ENCODE measurements around the gene SNX24.
"Not testable (repeated sequence)": the region's sequence is repeated elsewhere in the genome, so short reads cannot be mapped to it uniquely, and the experiment has no call there.

SNX24 gene, protein sequence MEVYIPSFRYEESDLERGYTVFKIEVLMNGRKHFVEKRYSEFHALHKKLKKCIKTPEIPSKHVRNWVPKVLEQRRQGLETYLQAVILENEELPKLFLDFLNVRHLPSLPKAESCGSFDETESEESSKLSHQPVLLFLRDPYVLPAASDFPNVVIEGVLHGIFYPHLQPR

DNA sequence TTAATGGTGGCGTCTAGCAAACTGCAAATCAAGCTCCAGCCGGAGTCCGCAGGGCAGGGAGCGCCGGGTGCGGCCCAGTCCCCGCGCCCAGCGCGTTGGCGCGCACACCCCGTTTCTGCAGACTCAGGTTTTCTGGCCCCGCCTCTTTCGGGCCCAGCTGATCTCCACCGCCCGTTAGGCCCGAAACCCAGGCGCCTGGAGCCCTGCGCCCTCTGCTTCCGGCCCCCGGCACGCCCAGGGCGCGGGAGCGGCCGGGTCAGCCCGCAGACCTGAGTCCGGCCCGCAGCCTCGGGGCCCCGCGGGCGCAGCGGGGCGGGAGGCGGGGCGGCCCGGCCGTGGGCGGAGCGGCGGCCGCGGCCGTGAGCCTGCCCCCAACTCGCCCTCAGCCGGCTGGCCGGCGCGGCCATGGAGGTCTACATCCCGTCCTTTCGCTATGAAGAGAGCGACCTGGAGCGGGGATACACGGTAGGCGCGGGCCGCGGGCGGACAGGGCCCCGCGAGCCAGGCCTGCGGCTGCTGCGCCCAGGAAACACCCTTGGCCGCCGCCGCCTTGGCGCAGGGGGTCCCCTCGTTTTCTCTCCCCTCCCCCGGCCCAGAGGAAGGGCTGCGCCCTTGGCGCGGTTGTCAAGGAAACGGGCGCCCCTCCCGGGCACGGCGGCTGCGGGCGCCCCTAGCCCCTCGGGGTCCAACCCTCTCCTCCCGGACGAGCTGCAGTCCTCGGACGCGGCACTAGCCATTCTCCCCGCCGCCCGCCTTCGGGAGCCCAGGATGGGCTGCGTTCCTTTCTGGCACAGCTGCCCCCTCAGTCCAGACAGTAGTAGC, at the start of gene SNX24:
TSS of gene SNX24 (plus strand) at position 385 of the 822 bp plus-strand sequence. CDS start at position 406, 21 bp downstream.
- no peak for DNase-seq (ENCODE audit: low read depth)

DNA sequence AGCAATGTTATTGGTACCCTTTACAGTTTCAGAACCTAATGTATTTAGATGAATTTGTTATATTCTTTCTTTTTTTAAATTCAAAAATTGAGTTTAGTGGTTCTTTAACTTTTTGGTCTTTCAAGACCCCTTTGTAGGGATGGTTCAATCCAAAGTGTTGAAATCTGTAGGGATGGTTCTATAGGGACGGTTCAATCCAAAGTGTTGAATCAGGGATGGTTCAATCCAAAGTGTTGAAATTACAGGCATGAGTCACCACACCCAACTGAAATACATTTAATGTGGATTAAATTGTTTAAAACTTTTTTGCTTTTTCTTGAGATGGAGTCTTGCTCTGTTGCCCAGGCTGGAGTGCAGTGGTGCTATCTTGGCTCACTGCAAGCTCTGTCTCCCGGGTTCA, 39.9 kb upstream of the SNX24 start:
- DNase-seq (ENCODE audit: low read depth) = no peak

DNA sequence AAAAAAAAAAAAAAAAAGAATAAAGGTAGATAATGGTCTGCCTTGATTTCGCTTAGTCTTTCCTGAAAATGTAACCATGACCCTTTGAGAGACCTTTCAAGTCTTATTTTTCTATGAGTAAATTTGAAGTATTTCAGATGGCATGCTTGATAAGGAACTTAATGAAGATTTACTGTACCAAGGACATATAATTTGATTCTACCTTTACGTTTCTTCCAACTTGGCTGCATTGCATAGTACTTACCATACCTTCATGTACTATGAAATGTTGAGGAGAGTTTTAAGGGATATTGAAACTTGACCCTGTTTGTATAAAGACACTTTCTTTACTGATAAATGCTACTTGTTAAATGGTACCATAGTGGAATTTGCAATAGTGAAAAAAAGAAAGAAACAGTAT, 35.0 kb upstream of the SNX24 start:
- no peak for DNase-seq (ENCODE audit: low read depth)

DNA sequence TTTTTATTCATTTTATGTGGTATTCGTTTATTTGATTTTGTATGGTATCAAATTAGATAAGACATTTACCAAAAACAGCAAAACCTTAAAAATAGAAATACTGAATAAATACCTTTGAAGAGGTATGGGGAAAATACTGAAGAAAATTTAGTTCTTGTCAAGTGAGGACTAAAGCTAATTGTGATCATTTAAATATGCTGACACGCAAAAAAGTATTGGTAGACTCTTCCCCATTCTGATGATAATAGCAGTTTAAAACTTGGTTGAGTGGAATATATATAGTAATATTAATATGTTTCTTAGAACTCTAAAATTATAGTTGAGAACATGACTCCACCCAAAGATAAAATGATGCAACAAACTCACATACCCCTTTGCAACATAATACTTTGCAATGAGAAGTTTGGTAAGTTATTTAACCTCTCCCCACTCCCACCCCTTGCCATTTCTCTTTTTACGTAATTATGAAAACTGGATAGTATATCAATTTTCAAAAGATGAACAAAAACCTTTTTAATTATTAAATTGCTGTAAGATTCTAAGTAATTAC, 30.1 kb upstream of the SNX24 start:
- no peak for DNase-seq (ENCODE audit: low read depth)

DNA sequence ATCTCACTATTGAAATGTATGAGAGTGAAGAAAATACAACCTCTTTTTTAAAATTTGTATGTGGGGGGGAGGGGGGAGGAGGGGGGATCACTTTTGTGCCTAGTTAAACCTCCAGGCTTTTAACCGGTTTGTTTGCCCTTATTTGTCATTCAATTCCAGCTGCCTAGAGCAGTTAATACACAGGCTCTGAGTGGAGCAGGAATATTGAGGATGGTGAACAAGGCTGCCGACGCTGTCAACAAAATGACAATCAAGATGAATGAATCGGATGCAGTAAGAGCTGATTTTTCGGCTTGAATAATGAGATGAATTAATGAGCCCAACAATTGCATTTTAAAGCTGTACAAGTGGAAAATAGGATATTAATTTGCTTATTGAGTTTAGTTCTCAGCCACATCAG, 28.7 kb upstream of the SNX24 start:
- DNase-seq (ENCODE audit: low read depth) = no peak

DNA sequence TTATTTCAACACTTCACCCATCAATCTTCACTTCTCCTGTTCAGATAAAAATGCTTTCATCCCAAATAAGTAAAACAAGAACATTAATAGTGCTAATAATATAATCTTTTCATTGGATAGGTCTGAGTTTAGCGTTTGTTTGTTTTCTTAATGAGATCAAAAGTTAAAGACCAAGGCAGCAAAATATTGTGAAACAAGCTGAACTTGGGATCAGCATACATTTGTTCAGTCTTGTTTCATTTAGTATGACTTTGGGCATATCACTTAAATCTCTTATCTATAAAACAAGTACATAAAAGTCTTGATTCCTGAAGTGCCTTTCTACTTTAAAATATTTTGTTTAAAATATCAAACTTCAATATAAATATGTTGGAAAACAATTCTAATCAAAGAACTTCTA, 13.4 kb upstream of the SNX24 start:
- DNase-seq (ENCODE audit: low read depth) = no peak

DNA sequence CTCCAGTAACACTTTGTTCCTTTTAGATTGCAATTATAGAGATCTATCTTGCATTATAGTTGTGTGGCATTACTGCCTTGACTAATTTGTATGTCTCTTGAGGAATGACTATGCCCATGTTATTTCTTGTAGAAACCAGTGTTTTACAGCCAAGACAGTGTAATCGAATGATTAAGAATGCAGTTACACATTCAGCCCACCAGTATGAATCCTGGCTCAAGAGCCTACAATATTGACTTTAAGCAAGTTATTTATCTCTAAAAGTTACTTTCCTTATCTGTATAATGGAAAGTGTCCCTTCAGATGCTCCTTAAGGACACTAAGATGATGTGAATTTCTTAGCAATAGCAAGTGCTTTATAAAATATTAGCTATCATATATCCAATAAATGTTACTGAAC, 9.7 kb upstream of the SNX24 start:
- DNase-seq (ENCODE audit: low read depth) = no peak

DNA sequence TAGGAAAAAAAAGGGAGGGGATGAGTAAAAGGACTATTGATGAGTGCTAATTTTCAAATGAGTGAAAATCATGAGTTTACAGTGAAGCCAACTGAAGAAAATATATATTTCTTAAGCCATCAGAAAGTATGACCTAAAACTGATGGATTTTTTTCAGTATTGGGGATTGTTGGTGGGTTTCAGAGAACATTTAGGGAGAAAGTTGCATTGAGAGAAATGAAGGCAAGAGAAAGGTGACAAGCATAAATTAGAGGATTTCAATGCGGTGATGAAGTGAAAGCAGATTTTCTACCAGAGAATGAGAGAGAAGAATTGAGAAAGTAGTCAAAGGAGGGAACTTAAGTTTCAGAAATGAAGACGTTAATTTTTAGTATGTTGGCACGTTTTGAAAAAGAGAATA, 8.5 kb upstream of the SNX24 start:
- DNase-seq (ENCODE audit: low read depth) = no peak

DNA sequence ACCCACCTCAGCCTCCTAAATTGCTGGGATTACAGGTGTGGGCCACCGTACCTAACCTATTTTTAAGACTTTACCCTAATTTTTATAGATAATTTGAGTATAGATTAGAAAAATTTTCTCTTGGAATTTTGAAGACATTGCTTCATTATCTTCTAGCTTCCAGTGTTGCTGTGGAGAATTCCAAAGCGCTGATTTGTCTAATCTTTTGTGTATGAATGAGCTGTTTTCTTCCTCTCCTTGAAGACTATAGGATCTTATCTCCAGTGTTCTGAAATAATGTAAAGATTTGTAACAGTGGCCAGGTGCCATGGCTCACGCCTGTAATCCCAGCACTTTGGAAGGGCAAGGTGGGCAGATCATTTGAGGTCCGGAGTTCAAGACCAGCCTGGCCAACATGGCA, 5.7 kb upstream of the SNX24 start:
- DNase-seq (ENCODE audit: low read depth) = no peak

DNA sequence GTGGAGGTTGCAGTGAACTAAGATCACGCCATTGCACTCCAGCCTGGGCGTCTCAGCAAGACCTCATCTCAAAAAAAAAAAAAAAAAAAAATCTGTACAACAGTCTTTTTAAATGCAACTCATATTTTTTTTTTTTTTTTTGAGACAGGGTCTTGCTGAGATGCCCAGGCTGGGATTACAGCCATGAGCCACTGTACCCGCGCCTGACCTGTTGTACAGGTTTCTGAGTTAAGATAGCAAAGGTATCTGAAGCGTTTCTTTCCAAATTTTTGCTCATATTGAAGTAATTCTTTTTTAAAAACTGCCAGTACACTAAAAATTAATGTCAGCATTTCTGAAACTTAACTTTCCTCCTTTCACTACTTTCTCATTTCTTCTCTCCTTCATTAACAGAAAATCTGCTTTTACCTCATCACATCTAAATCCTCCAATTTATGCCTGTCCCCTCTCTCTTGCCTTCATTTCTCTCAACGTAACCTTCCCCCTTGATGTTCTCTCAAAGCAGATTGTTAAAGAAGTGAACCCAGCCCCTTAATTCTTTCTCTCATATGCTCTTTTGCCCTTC, 3.3 kb upstream of the SNX24 start:
- no peak for DNase-seq (ENCODE audit: low read depth)

DNA sequence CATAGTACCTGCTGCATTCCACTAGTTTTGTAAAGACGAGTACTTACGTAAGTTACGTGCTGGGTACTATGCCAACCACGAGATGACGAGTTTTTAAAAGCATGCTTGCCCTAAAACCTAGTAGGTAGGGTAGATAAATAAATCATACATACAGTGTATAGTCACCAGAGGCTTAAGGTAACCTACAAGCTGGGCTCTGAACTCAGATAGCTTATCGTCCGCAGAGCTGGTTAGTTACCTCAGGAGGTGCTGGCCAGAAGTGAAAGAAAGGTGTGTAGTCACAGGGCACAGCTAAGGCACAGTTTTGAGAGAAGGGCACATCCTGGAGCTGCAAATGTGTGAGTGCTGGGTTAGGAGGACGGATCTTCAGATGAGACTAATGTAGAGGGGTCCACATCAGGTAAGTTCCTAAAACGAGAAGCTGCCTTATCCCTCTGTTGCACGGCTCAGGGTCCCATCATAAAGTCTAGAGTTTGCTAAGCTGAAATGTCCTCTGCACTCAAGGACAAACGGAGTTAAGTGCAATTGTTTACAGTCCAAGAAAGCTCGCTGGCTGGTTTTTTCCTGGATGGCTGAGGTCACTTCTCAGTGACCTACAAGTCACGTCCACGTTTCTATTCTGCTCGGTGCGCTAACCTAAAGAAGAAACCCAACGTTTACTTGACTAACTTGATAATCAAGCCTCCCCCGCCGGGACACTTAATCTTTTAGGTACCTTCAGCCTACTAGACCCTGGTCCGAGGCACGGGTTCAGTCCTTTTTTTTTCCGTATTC, 1.1 kb upstream of the SNX24 start:
- no peak for DNase-seq (ENCODE audit: low read depth)

DNA sequence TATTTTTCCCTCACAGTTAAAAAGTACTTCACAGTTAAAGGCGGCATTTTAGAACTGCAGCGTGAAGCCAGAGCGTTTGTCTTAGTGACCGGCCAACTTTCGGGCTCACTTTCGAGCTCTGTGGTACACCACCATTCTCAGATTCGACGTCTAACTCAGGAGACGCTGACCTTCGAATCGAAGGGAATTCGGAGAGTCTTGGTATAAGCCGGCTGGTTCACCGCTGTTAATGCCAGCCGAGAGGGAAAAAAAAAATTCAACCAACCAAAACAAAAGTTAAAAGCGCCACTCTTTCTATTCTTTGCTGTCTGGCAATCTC, 544 bp upstream of the SNX24 start:
- no peak for DNase-seq (ENCODE audit: low read depth)

DNA sequence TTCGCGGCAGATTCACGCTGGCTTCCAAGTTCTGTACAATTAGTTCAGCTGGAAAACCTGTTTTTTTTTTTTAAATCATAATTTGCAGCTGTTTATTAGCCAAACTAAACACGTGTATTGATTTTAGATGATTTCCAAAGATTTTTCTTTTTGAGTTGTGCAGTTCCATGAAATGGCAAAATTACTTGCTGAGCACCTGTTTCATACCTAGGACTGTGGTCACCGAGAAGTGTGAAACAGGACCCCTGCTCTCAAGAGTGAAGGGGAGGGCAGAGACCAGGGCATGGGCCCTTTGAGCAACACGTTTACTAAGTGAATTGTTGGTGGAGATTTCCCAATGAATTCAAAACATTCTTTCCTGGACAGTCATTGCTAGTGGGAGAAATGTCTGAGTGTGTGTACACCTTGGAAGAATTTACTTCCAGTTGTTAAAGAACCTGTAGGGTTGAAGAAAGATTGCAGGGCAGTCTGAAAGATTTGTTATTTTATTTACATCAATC, 688 bp downstream of the SNX24 start:
- no peak for DNase-seq (ENCODE audit: low read depth)

DNA sequence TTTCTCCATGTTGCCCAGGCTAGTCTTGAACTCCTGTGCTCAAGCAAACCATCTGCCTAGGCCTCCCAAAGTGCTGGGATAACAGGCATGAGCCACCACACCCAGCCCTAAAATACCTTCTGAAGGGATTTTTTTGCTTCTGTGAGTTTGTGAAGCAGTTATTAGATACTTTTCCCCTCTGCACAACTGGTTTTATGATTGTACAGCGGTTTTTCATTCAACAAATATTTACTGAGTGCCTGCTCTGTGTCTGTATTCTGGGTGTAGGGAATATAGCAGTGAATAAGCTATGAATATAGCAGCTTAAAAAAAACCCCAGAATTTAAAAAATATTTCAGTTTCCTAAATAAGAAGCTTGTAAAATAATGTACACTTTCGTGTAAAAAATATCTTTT, 2.3 kb downstream of the SNX24 start:
- no peak for DNase-seq (ENCODE audit: low read depth)

DNA sequence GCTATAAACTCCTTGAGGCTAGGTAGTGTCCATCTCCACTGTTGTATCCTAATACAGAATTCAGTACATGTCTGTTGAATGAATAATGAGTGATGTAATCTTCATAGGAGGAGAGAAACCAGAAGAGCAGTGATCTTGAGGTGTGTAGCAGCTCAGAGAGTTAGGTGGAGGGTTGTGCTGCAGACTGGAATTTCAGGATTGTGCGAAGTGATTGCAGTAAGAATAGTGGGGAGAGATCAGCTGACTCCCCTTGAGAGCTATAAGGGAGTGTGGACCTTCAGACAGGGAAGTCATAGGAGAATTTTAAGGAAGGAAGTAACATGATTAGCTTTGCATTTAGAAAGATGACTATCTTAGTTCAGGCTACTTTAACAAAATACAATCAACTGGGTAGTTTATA, 4.4 kb downstream of the SNX24 start:
- no peak for DNase-seq (ENCODE audit: low read depth)

DNA sequence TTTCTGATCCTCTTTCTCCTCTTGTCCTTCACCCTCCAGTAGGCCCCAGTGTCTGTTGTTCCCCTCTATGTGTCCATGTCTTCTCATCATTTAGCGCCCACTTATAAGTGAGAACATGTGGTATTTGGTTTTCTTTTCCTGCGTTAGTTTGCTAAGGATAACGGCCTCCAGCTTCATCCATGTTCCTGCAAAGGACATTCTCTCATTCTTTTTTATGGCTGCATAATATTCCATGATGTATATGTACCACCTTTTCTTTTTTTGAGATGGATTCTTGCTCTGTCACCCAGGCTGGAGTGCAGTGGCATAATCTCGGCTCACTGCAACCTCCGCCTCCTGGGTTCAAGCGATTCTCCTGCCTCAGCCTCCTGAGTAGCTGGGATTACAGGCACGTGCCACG, 12.1 kb downstream of the SNX24 start:
- not testable (repeated sequence) for DNase-seq (ENCODE audit: low read depth)

DNA sequence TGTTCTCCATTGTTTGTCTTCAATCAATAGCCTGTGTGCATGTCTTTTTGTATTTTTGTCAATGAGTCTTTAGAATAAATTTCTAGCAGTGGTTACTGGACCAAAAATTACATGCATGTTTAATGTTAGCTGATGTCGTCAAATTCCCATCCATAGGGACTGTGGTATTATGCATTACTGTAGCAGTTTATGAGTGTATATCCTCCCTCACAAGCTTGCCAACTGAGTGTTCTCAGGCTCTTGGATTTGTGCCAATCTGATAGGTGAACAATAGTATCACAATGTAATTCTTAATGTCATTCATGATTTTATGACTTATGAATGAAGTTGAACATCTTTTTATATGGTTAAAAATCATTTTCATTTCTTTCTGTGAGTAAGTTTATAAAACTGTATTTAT, 13.0 kb downstream of the SNX24 start:
- no peak for DNase-seq (ENCODE audit: low read depth)

DNA sequence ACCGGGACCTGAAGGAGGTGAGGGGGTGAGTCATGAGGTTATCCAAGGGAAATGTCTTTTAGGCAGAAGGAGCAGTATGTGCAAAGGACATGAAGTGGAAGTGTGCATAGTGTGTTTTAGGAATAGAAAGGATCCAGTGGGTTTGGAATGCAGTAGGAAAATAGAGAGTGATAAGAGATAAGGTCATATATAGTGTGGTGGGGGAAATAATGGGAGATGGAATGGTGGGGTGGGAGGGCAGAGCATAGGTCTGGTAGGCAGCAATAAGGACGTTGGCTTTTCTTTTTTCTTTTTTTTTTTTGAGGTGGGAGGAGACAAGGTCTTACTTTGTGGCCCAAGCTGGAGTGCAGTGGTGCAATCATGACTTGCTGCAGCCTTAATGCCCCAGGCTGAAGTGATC, 17.8 kb downstream of the SNX24 start:
- no peak for DNase-seq (ENCODE audit: low read depth)

DNA sequence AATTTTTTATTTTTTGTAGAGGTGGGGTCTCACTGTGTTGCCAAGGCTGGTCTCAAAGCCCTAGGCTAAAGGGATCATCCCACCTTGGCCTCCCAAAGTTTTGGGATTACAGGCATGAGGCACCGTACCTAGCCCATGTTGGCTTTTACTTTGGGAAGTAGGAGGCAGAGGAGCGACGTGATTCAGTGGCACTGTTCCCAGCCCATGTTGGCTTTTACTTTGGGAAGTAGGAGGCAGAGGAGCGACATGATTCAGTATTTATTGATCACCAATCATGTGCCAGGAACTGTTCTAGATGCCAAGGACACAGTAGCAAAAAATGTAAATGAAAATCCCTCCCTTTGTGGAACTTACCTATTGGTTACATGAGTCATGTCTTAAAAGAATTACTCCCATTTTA, 18.3 kb downstream of the SNX24 start:
- no peak for DNase-seq (ENCODE audit: low read depth)

DNA sequence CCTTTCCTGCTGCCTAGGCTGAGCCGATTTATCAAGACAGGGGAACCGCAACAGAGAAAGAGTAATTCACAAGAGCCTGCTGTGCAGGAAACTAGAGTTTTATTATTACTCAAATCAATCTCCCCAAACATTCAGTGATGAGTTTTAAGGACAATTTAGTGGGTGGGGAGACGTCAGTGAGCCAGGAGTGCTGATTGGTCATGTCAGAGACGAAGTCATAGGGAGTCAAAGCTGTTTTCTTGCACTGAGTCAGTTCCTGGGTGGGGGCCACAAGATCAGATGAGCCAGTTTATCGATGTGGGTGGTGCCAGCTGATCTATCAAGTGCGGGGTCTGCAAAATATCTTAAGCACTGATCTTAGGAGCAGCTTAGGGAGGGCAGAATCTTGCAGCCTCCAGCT, 19.0 kb downstream of the SNX24 start:
- DNase-seq (ENCODE audit: low read depth) = no peak

DNA sequence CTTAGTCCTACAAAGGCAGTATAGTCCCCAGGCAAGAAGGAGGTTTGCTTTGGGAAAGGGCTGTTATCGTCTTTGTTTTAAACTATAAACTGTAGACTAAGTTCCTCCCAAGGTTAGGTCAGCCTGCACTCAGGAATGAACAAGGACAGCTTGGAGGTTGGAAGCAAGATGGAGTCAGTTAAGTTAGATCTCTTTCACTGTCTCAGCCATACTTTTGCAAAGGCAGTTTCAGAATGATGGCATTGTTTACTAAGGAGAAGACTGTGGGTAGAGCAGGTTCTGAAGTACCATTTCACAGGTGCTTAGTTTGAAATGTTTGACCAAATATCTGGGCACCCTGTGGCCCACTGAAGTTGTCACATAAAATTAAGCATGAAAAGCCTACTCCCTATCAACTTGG, 19.4 kb downstream of the SNX24 start:
- no peak for DNase-seq (ENCODE audit: low read depth)

DNA sequence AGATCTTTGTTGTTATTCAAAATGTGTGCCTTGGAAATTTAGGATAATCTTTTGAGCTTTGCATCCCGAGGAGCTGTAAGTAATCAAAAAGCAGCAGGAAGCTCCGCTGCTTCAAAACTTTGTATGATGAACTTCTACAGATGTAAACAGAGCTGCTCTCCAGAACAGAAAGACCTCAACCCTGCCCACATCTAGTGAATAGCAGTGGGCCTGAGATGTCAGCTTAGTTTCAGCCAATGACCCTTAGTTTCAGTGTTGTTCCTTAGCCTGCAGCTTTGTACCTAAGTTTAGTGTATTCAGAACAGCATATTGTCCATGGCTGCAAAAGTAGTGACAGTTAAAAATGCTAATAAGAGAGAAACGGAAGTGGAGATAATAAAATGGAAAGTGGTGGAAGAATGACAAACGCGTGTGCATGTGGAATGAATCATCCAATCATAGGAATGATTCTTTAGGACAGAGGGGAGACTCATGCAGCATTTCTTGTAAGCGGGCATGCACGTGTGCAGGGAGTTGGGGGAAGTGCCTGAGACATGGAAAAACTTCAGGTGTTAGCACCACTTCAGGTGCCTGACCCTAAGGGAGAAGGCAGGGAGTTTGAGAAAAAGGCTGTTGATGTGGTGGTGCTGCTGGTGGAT, 24.9 kb downstream of the SNX24 start:
- DNase-seq (ENCODE audit: low read depth) = no peak

All from CMK (cell line).